Suprapubic skin (tissue), 3 donors: ENCODE results near the gene CACNA1A.

Experiments used
- POLR2AphosphoS5 ChIP-seq, 3 donors: sonication (generic); formaldehyde crosslinking; IDR thresholded peaks; one replicate each; pipeline ENCODE4 v1.6.1; 2017; ENCODE audit warnings: antibody characterized with exemption in 3 of 3
- TF ChIP-seq, protein P1 (sequence below), 2 donors: fragments of 200-600 bp in 1 of 2; fragments of 450-650 bp in 1 of 2; sonication (generic) in 1 of 2; IDR thresholded peaks; one replicate each; pipeline ENCODE4 v1.5.1; 2016 to 2019; ENCODE audit warnings: antibody characterized with exemption in 2 of 2, mild to moderate bottlenecking in 1 of 2, moderate library complexity in 1 of 2

DNA sequence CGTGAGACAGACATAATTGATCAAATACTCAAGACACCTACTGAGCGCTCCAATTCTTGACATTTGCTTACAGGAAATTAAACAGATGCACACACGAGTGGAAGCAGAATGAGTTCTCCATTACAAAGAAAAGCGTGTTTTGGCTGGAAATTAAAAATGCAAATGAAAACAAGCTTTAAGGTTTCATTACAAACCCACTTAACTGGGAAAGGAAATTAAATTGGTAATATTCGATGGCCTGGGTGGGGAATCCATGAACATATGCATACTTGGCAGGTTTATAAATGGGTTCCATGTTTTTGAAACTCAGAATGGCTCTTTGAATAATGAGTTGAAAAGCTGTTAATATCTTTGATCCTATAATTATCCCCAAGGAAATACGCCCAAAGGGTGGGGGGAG, 178.0 kb downstream of the CACNA1A start:
- TF ChIP-seq, protein P1, sequence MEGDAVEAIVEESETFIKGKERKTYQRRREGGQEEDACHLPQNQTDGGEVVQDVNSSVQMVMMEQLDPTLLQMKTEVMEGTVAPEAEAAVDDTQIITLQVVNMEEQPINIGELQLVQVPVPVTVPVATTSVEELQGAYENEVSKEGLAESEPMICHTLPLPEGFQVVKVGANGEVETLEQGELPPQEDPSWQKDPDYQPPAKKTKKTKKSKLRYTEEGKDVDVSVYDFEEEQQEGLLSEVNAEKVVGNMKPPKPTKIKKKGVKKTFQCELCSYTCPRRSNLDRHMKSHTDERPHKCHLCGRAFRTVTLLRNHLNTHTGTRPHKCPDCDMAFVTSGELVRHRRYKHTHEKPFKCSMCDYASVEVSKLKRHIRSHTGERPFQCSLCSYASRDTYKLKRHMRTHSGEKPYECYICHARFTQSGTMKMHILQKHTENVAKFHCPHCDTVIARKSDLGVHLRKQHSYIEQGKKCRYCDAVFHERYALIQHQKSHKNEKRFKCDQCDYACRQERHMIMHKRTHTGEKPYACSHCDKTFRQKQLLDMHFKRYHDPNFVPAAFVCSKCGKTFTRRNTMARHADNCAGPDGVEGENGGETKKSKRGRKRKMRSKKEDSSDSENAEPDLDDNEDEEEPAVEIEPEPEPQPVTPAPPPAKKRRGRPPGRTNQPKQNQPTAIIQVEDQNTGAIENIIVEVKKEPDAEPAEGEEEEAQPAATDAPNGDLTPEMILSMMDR (IDR thresholded peaks at IDR 0.05), result no peak
- no peak for TF ChIP-seq POLR2AphosphoS5 (IDR thresholded peaks at IDR 0.05)
